Sigmoid colon (tissue), 4 donors: ENCODE measurements around the gene TEDC2.

ENCODE experiments used
- EP300 ChIP-seq, 4 donors: sonication (generic); formaldehyde crosslinking; IDR thresholded peaks; one replicate each; pipeline ENCODE4 v1.6.1; 2017; ENCODE audit warnings: antibody characterized with exemption in 4 of 4
- POLR2A ChIP-seq, 2 donors: fragments of 450-650 bp; IDR thresholded peaks; one replicate each; pipeline ENCODE4 v1.6.1; 2016; ENCODE audit warnings: antibody characterized with exemption in 2 of 2, mild to moderate bottlenecking in 2 of 2, moderate library complexity in 2 of 2
- POLR2AphosphoS5 ChIP-seq, 4 donors: sonication (generic); formaldehyde crosslinking; IDR thresholded peaks; one replicate each; pipeline ENCODE4 v1.6.1; 2017; ENCODE audit warnings: antibody characterized with exemption in 4 of 4
- TF ChIP-seq, protein P1 (sequence below), 4 experiments: fragments of 450-650 bp in 3 of 4; fragments of 200-600 bp in 1 of 4; IDR thresholded peaks; one replicate each; pipeline ENCODE4 v1.5.1; 2016 to 2019; ENCODE audit warnings: antibody characterized with exemption in 4 of 4, mild to moderate bottlenecking in 3 of 4, moderate library complexity in 2 of 4

DNA sequence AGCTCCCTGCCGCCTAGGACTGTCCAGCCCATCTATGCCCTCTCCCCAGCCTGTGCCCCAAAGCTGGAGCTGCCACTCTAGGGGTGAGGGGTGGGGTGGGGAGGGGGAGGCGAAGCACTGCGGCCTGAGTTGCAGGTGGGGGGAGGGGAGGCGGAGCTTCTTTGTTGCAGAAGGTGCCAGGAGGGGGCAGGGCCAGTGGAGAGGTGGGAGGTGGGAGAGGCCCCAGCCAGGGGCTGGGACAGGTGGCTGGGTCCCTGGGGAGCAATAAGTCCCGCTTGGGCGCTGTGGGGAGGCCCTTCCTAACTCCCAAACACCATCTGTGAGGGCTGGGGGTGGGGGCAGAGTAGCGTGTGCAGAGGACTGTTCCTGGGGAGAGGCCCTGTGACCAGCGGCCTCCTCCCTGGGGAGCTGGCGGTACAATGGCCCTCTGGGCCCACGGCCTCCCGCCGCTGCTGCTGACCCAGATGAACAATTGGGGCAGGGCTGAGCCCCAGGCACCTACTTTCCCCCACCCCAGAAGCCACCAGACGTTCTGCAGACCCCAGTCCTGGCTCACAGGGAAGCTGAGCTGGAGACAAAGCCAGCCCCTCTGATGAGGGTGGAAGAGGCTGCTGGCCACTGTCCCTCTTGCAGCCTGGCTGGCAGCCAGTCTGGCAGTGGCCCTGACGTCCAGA lies 9.0 kb downstream of the TEDC2 start:
- TF ChIP-seq, protein P1, sequence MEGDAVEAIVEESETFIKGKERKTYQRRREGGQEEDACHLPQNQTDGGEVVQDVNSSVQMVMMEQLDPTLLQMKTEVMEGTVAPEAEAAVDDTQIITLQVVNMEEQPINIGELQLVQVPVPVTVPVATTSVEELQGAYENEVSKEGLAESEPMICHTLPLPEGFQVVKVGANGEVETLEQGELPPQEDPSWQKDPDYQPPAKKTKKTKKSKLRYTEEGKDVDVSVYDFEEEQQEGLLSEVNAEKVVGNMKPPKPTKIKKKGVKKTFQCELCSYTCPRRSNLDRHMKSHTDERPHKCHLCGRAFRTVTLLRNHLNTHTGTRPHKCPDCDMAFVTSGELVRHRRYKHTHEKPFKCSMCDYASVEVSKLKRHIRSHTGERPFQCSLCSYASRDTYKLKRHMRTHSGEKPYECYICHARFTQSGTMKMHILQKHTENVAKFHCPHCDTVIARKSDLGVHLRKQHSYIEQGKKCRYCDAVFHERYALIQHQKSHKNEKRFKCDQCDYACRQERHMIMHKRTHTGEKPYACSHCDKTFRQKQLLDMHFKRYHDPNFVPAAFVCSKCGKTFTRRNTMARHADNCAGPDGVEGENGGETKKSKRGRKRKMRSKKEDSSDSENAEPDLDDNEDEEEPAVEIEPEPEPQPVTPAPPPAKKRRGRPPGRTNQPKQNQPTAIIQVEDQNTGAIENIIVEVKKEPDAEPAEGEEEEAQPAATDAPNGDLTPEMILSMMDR (IDR thresholded peaks at IDR 0.05): no peak
- no peak for TF ChIP-seq POLR2A (IDR thresholded peaks at IDR 0.05)
- TF ChIP-seq EP300 (IDR thresholded peaks at IDR 0.05): no peak
- TF ChIP-seq POLR2AphosphoS5 (IDR thresholded peaks at IDR 0.05): no peak
